ENCODE data around the gene VPS33A.

The VPS33A gene

DNA sequence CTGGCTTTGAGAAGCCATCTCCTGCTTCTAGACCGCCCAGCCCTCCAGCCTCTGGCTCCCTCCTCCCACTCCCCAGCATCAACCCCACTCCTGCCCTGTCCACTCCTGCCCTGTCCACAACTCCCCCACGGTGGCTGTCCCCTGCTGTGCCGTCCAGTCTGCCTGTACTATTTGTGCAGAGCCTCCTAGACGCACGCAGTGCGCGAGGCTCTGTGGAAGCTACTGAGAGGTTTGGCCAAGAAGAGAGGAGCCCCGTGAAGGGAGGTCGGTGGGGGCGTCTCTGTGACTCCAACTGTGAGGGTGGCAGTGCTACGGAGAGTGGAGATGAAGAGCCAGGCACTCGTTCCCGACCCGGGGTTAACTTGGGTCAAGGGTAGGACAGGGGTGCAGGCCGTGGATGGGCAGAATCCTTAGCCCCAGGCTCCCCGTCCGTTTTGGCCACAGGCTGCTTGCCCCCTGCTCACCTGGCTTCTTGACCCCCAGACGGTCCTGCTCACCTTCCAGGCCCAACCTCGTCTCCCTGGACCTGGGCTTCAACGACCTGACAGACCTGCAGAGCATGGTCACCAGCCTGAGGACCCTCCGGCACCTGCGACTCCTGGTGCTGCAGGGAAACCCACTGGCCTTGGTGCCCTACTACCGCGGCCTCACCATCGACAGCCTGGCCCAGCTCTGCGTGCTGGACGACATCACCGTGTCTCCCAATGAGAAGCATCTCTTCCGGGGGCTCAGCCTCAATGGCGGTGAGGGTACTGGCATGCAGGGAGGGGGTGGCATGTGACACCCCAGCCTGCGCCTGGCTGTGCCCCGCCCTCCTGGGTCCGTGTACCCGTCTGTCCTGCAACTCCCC lies 76.4 kb downstream of the VPS33A start:
- Histone ChIP-seq H2AFZ (ENCODE audit: low read length) (no peak overlapping the region), H3K9me3 (ENCODE audit: low read length) (0 out of 2 replicates have a peak, but pooled peaks cover 4% of the 10 kb centered on the region), H3K4me2 (ENCODE audit: low read length) (no peak overlapping the region), H4K20me1 (ENCODE audit: insufficient read depth, low read length) (no peaks in the 10 kb centered on the region), H3K9ac (ENCODE audit: low read length) (no peak overlapping the region), H3F3A (ENCODE audit: insufficient read depth, low read length) (no peaks in the 10 kb centered on the region), H3K4me1 (ENCODE audit: insufficient read depth, low read length, severe bottlenecking) (peaks cover under 1% of the 10 kb centered on the region), H3K27me3 (ENCODE audit: insufficient read depth, low read length) (peaks cover 3% of the 10 kb centered on the region; the same call in 1 of the 2 replicates), H3K27ac (ENCODE audit: low read depth, low read length, poor library complexity, severe bottlenecking) (no peak overlapping the region), H3K79me2 (ENCODE audit: insufficient read depth, low read length) (no peaks in the 10 kb centered on the region), H3K4me3 (ENCODE audit: low read depth, low read length, poor library complexity, severe bottlenecking) (no peak overlapping the region), H3K36me3 (ENCODE audit: insufficient read depth, low read length) (no peaks in the 10 kb centered on the region; the same call in 1 of the 2 replicates), H3K9me2 (ENCODE audit: low read depth, low read length) (no peaks in the 10 kb centered on the region)
- TF ChIP-seq, protein P1, sequence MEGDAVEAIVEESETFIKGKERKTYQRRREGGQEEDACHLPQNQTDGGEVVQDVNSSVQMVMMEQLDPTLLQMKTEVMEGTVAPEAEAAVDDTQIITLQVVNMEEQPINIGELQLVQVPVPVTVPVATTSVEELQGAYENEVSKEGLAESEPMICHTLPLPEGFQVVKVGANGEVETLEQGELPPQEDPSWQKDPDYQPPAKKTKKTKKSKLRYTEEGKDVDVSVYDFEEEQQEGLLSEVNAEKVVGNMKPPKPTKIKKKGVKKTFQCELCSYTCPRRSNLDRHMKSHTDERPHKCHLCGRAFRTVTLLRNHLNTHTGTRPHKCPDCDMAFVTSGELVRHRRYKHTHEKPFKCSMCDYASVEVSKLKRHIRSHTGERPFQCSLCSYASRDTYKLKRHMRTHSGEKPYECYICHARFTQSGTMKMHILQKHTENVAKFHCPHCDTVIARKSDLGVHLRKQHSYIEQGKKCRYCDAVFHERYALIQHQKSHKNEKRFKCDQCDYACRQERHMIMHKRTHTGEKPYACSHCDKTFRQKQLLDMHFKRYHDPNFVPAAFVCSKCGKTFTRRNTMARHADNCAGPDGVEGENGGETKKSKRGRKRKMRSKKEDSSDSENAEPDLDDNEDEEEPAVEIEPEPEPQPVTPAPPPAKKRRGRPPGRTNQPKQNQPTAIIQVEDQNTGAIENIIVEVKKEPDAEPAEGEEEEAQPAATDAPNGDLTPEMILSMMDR (IDR thresholded peaks at IDR 0.05; ENCODE audit: low read length), result no peak
- no peak for TF ChIP-seq EZH2 (IDR thresholded peaks at IDR 0.05; ENCODE audit: borderline replicate concordance, low read length)

DNA sequence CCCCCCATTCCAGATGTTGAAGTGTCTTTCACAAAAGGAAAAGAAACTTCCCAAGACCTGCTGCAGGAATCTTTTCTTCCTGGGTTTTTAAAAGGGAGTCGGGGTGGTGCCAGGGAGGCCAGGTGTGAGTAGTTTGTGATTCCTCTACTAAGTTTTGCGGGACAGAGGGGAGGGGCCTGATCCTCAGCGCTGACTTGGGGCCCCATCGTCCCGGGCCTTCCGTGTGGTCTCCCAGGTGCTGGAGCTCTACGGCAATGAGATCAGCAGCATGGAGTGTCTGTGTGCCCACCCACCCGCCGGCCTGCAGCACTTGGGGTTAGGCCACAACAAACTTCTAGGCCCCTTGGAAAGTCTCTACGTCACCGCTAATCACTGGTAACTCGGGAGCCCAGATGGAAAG lies 78.8 kb downstream of the VPS33A start:
- Histone ChIP-seq H3F3A (ENCODE audit: insufficient read depth, low read length) (no peaks in the 10 kb centered on the region), H2AFZ (ENCODE audit: low read length) (no peak overlapping the region), H3K27me3 (ENCODE audit: insufficient read depth, low read length) (peaks cover 3% of the 10 kb centered on the region; the same call in 1 of the 2 replicates), H3K27ac (ENCODE audit: low read depth, low read length, poor library complexity, severe bottlenecking) (no peak overlapping the region), H3K4me2 (ENCODE audit: low read length) (no peak overlapping the region), H3K9me2 (ENCODE audit: low read depth, low read length) (no peaks in the 10 kb centered on the region), H3K9ac (ENCODE audit: low read length) (no peak overlapping the region), H3K4me3 (ENCODE audit: low read depth, low read length, poor library complexity, severe bottlenecking) (no peak overlapping the region), H3K4me1 (ENCODE audit: insufficient read depth, low read length, severe bottlenecking) (peaks cover 23% of the 10 kb centered on the region), H4K20me1 (ENCODE audit: insufficient read depth, low read length) (no peaks in the 10 kb centered on the region), H3K36me3 (ENCODE audit: insufficient read depth, low read length) (no peaks in the 10 kb centered on the region), H3K79me2 (ENCODE audit: insufficient read depth, low read length) (no peaks in the 10 kb centered on the region), H3K9me3 (ENCODE audit: low read length) (no peaks in the 10 kb centered on the region)
- TF ChIP-seq EZH2 (IDR thresholded peaks at IDR 0.05; ENCODE audit: borderline replicate concordance, low read length), result no peak
- TF ChIP-seq, protein P1 (IDR thresholded peaks at IDR 0.05; ENCODE audit: low read length), result no peak

DNA sequence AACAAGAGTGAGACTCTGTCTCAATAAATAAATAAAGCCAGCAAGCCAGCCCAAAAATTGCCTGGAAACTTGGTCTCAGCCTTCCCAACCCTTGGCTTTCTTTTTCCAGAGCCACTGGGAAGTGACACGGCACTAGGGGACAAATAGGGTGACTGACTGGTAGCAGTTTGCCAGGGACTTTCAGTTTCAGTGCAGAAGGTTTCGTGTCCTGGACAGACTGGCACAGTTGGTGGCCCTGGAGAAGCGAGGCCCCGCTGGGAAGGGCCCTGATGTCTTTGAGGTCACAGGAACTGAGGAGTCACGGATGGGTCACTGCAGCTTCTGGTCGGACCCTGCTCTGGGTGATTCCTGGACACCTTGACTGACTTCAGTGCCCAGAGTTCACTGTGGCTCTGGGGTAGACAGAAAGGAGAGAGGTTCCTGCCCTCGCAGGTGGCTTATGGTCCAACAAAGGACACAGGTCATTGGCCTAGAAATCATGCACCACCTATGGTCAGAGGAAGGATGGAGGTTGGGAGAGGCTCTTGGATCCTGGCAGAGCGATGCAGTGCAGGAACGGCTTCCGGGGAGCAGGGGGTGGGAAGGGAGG lies 80.7 kb downstream of the VPS33A start:
- Histone ChIP-seq H3K9me2 (ENCODE audit: low read depth, low read length) (no peaks in the 10 kb centered on the region), H3K36me3 (ENCODE audit: insufficient read depth, low read length) (no peaks in the 10 kb centered on the region), H3K9ac (ENCODE audit: low read length) (no peak overlapping the region), H3K27ac (ENCODE audit: low read depth, low read length, poor library complexity, severe bottlenecking) (no peak overlapping the region), H4K20me1 (ENCODE audit: insufficient read depth, low read length) (no peaks in the 10 kb centered on the region), H3F3A (ENCODE audit: insufficient read depth, low read length) (no peaks in the 10 kb centered on the region), H3K9me3 (ENCODE audit: low read length) (no peaks in the 10 kb centered on the region), H3K4me3 (ENCODE audit: low read depth, low read length, poor library complexity, severe bottlenecking) (no peak overlapping the region), H3K4me2 (ENCODE audit: low read length) (no peak overlapping the region), H3K79me2 (ENCODE audit: insufficient read depth, low read length) (no peaks in the 10 kb centered on the region), H2AFZ (ENCODE audit: low read length) (no peak overlapping the region), H3K27me3 (ENCODE audit: insufficient read depth, low read length) (peaks cover 3% of the 10 kb centered on the region; the same call in 1 of the 2 replicates), H3K4me1 (ENCODE audit: insufficient read depth, low read length, severe bottlenecking) (peaks cover 23% of the 10 kb centered on the region)
- TF ChIP-seq EZH2 (IDR thresholded peaks at IDR 0.05; ENCODE audit: borderline replicate concordance, low read length), result no peak
- TF ChIP-seq, protein P1 (IDR thresholded peaks at IDR 0.05; ENCODE audit: low read length), result no peak
